HG03066 (cell line): Measurements from ENCODE around the gene EBLN2.

Source experiments
- ATAC-seq: cut with Tn5 transposase; IDR thresholded peaks from one replicate; pipeline ENCODE4 v1.9.1; 2021; ENCODE audit warnings: low read depth; ENCODE audit not compliant: unreplicated experiment

EBLN2 gene

GRCh38 chr3:73061416-73061815 is at the start of gene EBLN2:
Gene EBLN2, plus strand, starts transcription at chr3:73061659. Its CDS starts 423 bp downstream, at chr3:73062082.
- no peak for ATAC-seq

GRCh38 chr3:73018298-73018697 is 43.2 kb upstream of the EBLN2 start:
- no peak for ATAC-seq

GRCh38 chr3:73018790-73019441 is 42.5 kb upstream of the EBLN2 start:
- ATAC-seq, result no peak

- ATAC-seq, result no peak
These were observed 40.1 kb upstream of the EBLN2 start for GRCh38 chr3:73021301-73021835.

GRCh38 chr3:73024836-73025235 is 36.6 kb upstream of the EBLN2 start:
- ATAC-seq, result no peak

GRCh38 chr3:73026111-73026759 is 35.2 kb upstream of the EBLN2 start:
- ATAC-seq, result no peak

GRCh38 chr3:73026760-73027113 is 34.7 kb upstream of the EBLN2 start:
- ATAC-seq, result no peak

GRCh38 chr3:73028803-73029202 is 32.7 kb upstream of the EBLN2 start:
- ATAC-seq, result no peak

GRCh38 chr3:73029321-73029796 is 32.1 kb upstream of the EBLN2 start:
- ATAC-seq, result no peak

GRCh38 chr3:73030073-73030597 is 31.3 kb upstream of the EBLN2 start:
- no peak for ATAC-seq

- ATAC-seq, result no peak
These were observed 29.8 kb upstream of the EBLN2 start for GRCh38 chr3:73031573-73032103.

GRCh38 chr3:73036694-73037591 is 24.5 kb upstream of the EBLN2 start:
- ATAC-seq, result no peak

- no peak for ATAC-seq
These were observed 19.9 kb upstream of the EBLN2 start for GRCh38 chr3:73041537-73041936.

GRCh38 chr3:73043414-73043813 is 18.0 kb upstream of the EBLN2 start:
- ATAC-seq, result no peak

- ATAC-seq, result no peak
These were observed 16.1 kb upstream of the EBLN2 start for GRCh38 chr3:73045391-73045790.

GRCh38 chr3:73046195-73046594 is 15.3 kb upstream of the EBLN2 start:
- no peak for ATAC-seq

- ATAC-seq, result no peak
These were observed 12.1 kb upstream of the EBLN2 start for GRCh38 chr3:73049319-73049718.

GRCh38 chr3:73052857-73053256 is 8.6 kb upstream of the EBLN2 start:
- no peak for ATAC-seq

GRCh38 chr3:73055583-73055982 is 5.9 kb upstream of the EBLN2 start:
- ATAC-seq, result no peak

GRCh38 chr3:73056014-73056844 is 5.2 kb upstream of the EBLN2 start:
- no peak for ATAC-seq
